GM23338 (cell line): Measurements from ENCODE around the gene TGDS. TPM values are rescaled to one million over a fixed set of nuclear protein-coding genes. Genes with fewer than 3 reads are reported as not detected.

Source experiments
- ATAC-seq: fragments of 200-7000 bp; cut with Tn5 transposase; 3 replicates; pipeline ENCODE4 v1.9.1; 2020
- DNase-seq: peaks from one replicate; pipeline ENCODE4 v3.0.0-alpha.2; 2015; ENCODE audit warnings: low spot score
- H2AFZ ChIP-seq: fragments of 200-600 bp; sonication (generic); 2 replicates; pipeline ENCODE4 v1.8.0; 2016; ENCODE audit warnings: antibody characterized with exemption, mild to moderate bottlenecking, moderate library complexity
- H3F3A ChIP-seq: fragments of 200-600 bp; sonication (generic); replicated peaks from 2 replicates; pipeline ENCODE4 v1.8.0; 2017; ENCODE audit warnings: antibody characterized with exemption, mixed run types, low read depth
- H3K27ac ChIP-seq: fragments of 200-600 bp; sonication (generic); 2 replicates; pipeline ENCODE4 v1.6.1; 2016; ENCODE audit warnings: low read depth
- H3K27me3 ChIP-seq: fragments of 200-600 bp; sonication (generic); 2 replicates; pipeline ENCODE4 v1.8.0; 2016; ENCODE audit warnings: mild to moderate bottlenecking, mixed run types, moderate library complexity; ENCODE audit not compliant: insufficient read depth
- H3K36me3 ChIP-seq: fragments of 200-600 bp; sonication (generic); 2 replicates; pipeline ENCODE4 v1.8.0; 2016; ENCODE audit warnings: mild to moderate bottlenecking; ENCODE audit not compliant: insufficient read depth
- H3K4me1 ChIP-seq: fragments of 200-600 bp; sonication (generic); 2 replicates; pipeline ENCODE4 v1.8.0; 2016; ENCODE audit warnings: mild to moderate bottlenecking, moderate library complexity; ENCODE audit not compliant: insufficient read depth
- H3K4me2 ChIP-seq: fragments of 200-600 bp; sonication (generic); 2 replicates; pipeline ENCODE4 v1.7.1; 2017; ENCODE audit warnings: mixed run types
- H3K4me3 ChIP-seq: fragments of 200-600 bp; sonication (generic); 2 replicates; pipeline ENCODE4 v1.6.1; 2016; ENCODE audit warnings: mixed run types
- H3K79me2 ChIP-seq: fragments of 200-600 bp; sonication (generic); replicated peaks from 2 replicates; pipeline ENCODE4 v1.8.0; 2017; ENCODE audit warnings: mild to moderate bottlenecking; ENCODE audit not compliant: insufficient read depth
- H3K9me2 ChIP-seq: fragments of 200-600 bp; sonication (generic); 2 replicates; pipeline ENCODE4 v1.8.0; 2017; ENCODE audit not compliant: insufficient read depth
- H4K20me1 ChIP-seq: fragments of 200-600 bp; sonication (generic); replicated peaks from 2 replicates; pipeline ENCODE4 v1.8.0; 2017; ENCODE audit warnings: mild to moderate bottlenecking; ENCODE audit not compliant: insufficient read depth
- H3K27ac Mint-ChIP-seq: 2 replicates; pipeline ENCODE4 v1.8.0; 2020; ENCODE audit warnings: inconsistent platforms, mild to moderate bottlenecking, moderate library complexity, mixed read lengths
- H3K27me3 Mint-ChIP-seq: 3 replicates; pipeline ENCODE4 v1.8.0; 2022; ENCODE audit warnings: low read depth, mild to moderate bottlenecking, moderate library complexity, mixed read lengths, inconsistent platforms; ENCODE audit not compliant: insufficient read depth, poor library complexity
- H3K36me3 Mint-ChIP-seq: 3 replicates; pipeline ENCODE4 v1.8.0; 2021; ENCODE audit warnings: low read depth, mild to moderate bottlenecking, inconsistent platforms, moderate library complexity, mixed read lengths
- H3K4me1 Mint-ChIP-seq: 3 replicates; pipeline ENCODE4 v1.8.0; 2020; ENCODE audit warnings: mild to moderate bottlenecking, inconsistent platforms, mixed read lengths
- H3K4me3 Mint-ChIP-seq: 3 replicates; pipeline ENCODE4 v1.8.0; 2021; ENCODE audit warnings: moderate library complexity, mild to moderate bottlenecking, inconsistent platforms, mixed read lengths
- H3K9me3 Mint-ChIP-seq: 3 replicates; pipeline ENCODE4 v1.8.0; 2020; ENCODE audit warnings: moderate library complexity, mild to moderate bottlenecking, inconsistent platforms, mixed read lengths
- CREB1 ChIP-seq: fragments of 250-450 bp; sonication (Bioruptor Pico); IDR thresholded peaks from 2 replicates; pipeline ENCODE4 v1.5.0; 2020; ENCODE audit warnings: low read depth, mild to moderate bottlenecking, moderate library complexity
- ETS1 ChIP-seq: IDR thresholded peaks from 2 replicates; pipeline ENCODE4 v1.6.1; 2016; ENCODE audit warnings: antibody characterized with exemption
- EZH2phosphoT487 ChIP-seq: fragments of 200-600 bp; sonication (generic); IDR thresholded peaks from one replicate; pipeline ENCODE4 v1.8.1; 2018; ENCODE audit warnings: antibody characterized with exemption; ENCODE audit not compliant: unreplicated experiment
- JUNB ChIP-seq: IDR thresholded peaks from one replicate; pipeline ENCODE4 v1.6.1; 2016; ENCODE audit warnings: antibody characterized with exemption; ENCODE audit not compliant: unreplicated experiment
- NANOG ChIP-seq: IDR thresholded peaks from 2 replicates; pipeline ENCODE4 v1.6.1; 2016; ENCODE audit warnings: antibody characterized with exemption, borderline replicate concordance
- POLR2AphosphoS5 ChIP-seq: IDR thresholded peaks from 2 replicates; pipeline ENCODE4 v1.6.1; 2016; ENCODE audit warnings: antibody characterized with exemption, low read depth
- REST ChIP-seq: IDR thresholded peaks from one replicate; pipeline ENCODE4 v1.6.1; 2018; ENCODE audit warnings: antibody characterized with exemption; ENCODE audit not compliant: unreplicated experiment
- STAT1 ChIP-seq: IDR thresholded peaks from one replicate; pipeline ENCODE4 v1.6.1; 2016; ENCODE audit warnings: antibody characterized with exemption; ENCODE audit not compliant: unreplicated experiment
- ZNF114 ChIP-seq: fragments of 250-450 bp; sonication (Bioruptor Pico); IDR thresholded peaks from 2 replicates; pipeline ENCODE4 v1.5.0; 2020; ENCODE audit warnings: mild to moderate bottlenecking, moderate library complexity
- ZNF331 ChIP-seq: fragments of 250-450 bp; sonication (Bioruptor Pico); IDR thresholded peaks from 2 replicates; pipeline ENCODE4 v1.5.0; 2020; ENCODE audit warnings: low read depth, mild to moderate bottlenecking, moderate library complexity
- polyA plus RNA-seq: library from polyadenylated mRNA; unstranded; fragments of >200 nt; fragmentation: Nextera tagmentation; extraction: Ambion mirVana; gene quantifications from 2 replicates; pipeline ENCODE4 v1.2.1, GENCODE V29; 2016
- total RNA-seq: library from RNA; depleted of rRNA; stranded (reverse); fragments of >200 nt; shearing (Covaris generic); gene quantifications from 2 replicates; pipeline ENCODE4 v1.2.3, GENCODE V29; 2014

The TGDS gene
- total and polyA plus RNA-seq, 2 experiments from 2014 or later, result 18.4 to 19.6 TPM

GRCh38 chr13:94546061-94546839 lies 49.7 kb downstream of the TGDS start (continued):
- TF ChIP-seq REST, result no peak

- peaks cover 13% of the 10 kb centered on the region for H3K27me3 Mint-ChIP-seq
- ATAC-seq (no peak), DNase-seq (no peak)
- H3K27ac ChIP-seq, result no peak overlapping the region
- peaks cover 6% of the 10 kb centered on the region; the same call in 2 of the 3 replicates for H3K36me3 Mint-ChIP-seq
- no peaks in the 10 kb centered on the region for H3K27me3 ChIP-seq
- H3K79me2 ChIP-seq, result no peaks in the 10 kb centered on the region
- peaks cover 26% of the 10 kb centered on the region for H3K4me1 ChIP-seq
- H3K4me3 Mint-ChIP-seq, result no peak overlapping the region
- H3F3A ChIP-seq, result no peaks in the 10 kb centered on the region; the same call in 1 of the 2 replicates
- H3K27ac Mint-ChIP-seq, result no peak overlapping the region
- H3K4me1 Mint-ChIP-seq, result peaks cover 26% of the 10 kb centered on the region
- H3K36me3 ChIP-seq, result no peaks in the 10 kb centered on the region
- no peaks in the 10 kb centered on the region for H3K9me2 ChIP-seq
- H4K20me1 ChIP-seq, result no peaks in the 10 kb centered on the region
- no peak overlapping the region for H2AFZ ChIP-seq
- no peak overlapping the region for H3K4me3 ChIP-seq
- H3K4me2 ChIP-seq, result no peak overlapping the region
- peaks cover 9% of the 10 kb centered on the region; the same call in 2 of the 3 replicates for H3K9me3 Mint-ChIP-seq
- TF ChIP-seq ZNF331 (CRISPR knock-in tag), result no peak
- TF ChIP-seq NANOG, result no peak
- no peak for TF ChIP-seq ETS1
- TF ChIP-seq JUNB, result no peak
- no peak for TF ChIP-seq REST
- no peak for TF ChIP-seq STAT1
- TF ChIP-seq EZH2phosphoT487, result no peak
- TF ChIP-seq ZNF114 (CRISPR knock-in tag), result no peak
- no peak for TF ChIP-seq POLR2AphosphoS5
- no peak for TF ChIP-seq CREB1 (CRISPR knock-in tag)
Observed at GRCh38 chr13:94544922-94545321, 51.0 kb downstream of the TGDS start.
